Stimulated activated CD8-positive, alpha-beta memory T cell treated with anti-CD3 and anti-CD28 coated beads, Interleukin-4, amount 100 ng/mL, for 24 hours (primary cell): ENCODE data around the gene TNFRSF9.

Source experiments
- DNase-seq: peaks from one replicate; pipeline ENCODE4 v3.0.0-alpha.2; 2020; ENCODE audit warnings: low read depth

TNFRSF9 gene

GRCh38 chr1:7869136-7869920 is 71.3 kb downstream of the TNFRSF9 start:
- no peak for DNase-seq

- DNase-seq, result no peak
Observed at GRCh38 chr1:7868070-7868780, 72.4 kb downstream of the TNFRSF9 start.

GRCh38 chr1:7865978-7866377 is 74.7 kb downstream of the TNFRSF9 start:
- no peak for DNase-seq
